ENCODE measurements around the gene PRKAA2.

Gene PRKAA2

GRCh38 chr1:56696663-56697062, 51.5 kb downstream of the PRKAA2 start (continued):
- TF ChIP-seq ZNF48 (tag by site-specific recombination; IDR thresholded peaks at IDR 0.05) (no peak), ZNF510 (tag by site-specific recombination; IDR thresholded peaks at IDR 0.05; ENCODE audit: insufficient replicate concordance) (no peak), MEIS1 (CRISPR knock-in tag; IDR thresholded peaks at IDR 0.05; ENCODE audit: borderline replicate concordance) (no peak), ZNF274 (IDR thresholded peaks at IDR 0.05; ENCODE audit: low read length) (no peak), ZNF274 (tag by site-specific recombination; IDR thresholded peaks at IDR 0.05; ENCODE audit: borderline replicate concordance) (no peak), ZNF169 (tag by site-specific recombination; IDR thresholded peaks at IDR 0.05) (no peak), ZFP3 (tag by site-specific recombination; IDR thresholded peaks at IDR 0.05; ENCODE audit: low read depth) (no peak), ZNF610 (tag by site-specific recombination; IDR thresholded peaks at IDR 0.05; ENCODE audit: borderline replicate concordance) (no peak), ZNF433 (tag by site-specific recombination; IDR thresholded peaks at IDR 0.05; ENCODE audit: low read depth) (no peak), ZNF664 (tag by site-specific recombination; IDR thresholded peaks at IDR 0.05) (no peak), ZNF704 (tag by site-specific recombination; IDR thresholded peaks at IDR 0.05) (no peak), ZNF311 (tag by site-specific recombination; IDR thresholded peaks at IDR 0.05; ENCODE audit: borderline replicate concordance) (no peak)

- H3K4me3 ChIP-seq (ENCODE audit: low read depth, low read length): no peak overlapping the region
- H3K27ac ChIP-seq (ENCODE audit: extremely low read depth, low read depth, low read length): no peak overlapping the region
- H3K9me3 ChIP-seq (ENCODE audit: control insufficient read depth, insufficient read depth, low read depth, low read length): no peaks in the 10 kb centered on the region
- peaks cover 14 to 48% of the 10 kb centered on the region in 2 experiments for H3K36me3 ChIP-seq (ENCODE audit: control insufficient read depth in 2 of 2, insufficient read depth in 1 of 2, low read length in 2 of 2)
- POLR2A ChIA-PET: no interaction called here
- CTCF ChIA-PET: interaction anchor here (0.6 to 1.6 kb wide), 3 partner anchors 119 to 1418 kb away, joined by 3 to 5 read pairs (median 3); partner anchors contain the start of gene PLPP3
- TF ChIP-seq ZNF692 (tag by site-specific recombination; IDR thresholded peaks at IDR 0.05): no peak
- peak; percentile 98 for TF ChIP-seq ZNF558 (tag by site-specific recombination; IDR thresholded peaks at IDR 0.05)
- no peaks in the 10 kb centered on the region for H3K4me1 ChIP-seq (ENCODE audit: control insufficient read depth, insufficient read depth, low read length)
Measured at GRCh38 chr1:56703747-56704146, 58.6 kb downstream of the PRKAA2 start.

- TF ChIP-seq KLF7 (tag by site-specific recombination; IDR thresholded peaks at IDR 0.05; ENCODE audit: borderline replicate concordance): no peak
- TF ChIP-seq SCRT1 (tag by site-specific recombination; IDR thresholded peaks at IDR 0.05; ENCODE audit: borderline replicate concordance): no peak
- TF ChIP-seq RBAK (tag by site-specific recombination; IDR thresholded peaks at IDR 0.05): no peak
- TF ChIP-seq ZBTB21 (tag by site-specific recombination; IDR thresholded peaks at IDR 0.05): no peak
- TF ChIP-seq ZNF530 (tag by site-specific recombination; IDR thresholded peaks at IDR 0.05; ENCODE audit: low read depth): no peak
- no peak for TF ChIP-seq FEZF1 (tag by site-specific recombination; IDR thresholded peaks at IDR 0.05)
- TF ChIP-seq PRDM1 (tag by site-specific recombination; IDR thresholded peaks at IDR 0.05): no peak
- no peak for TF ChIP-seq ZNF26 (tag by site-specific recombination; IDR thresholded peaks at IDR 0.05)
- no peak for TF ChIP-seq KLF10 (tag by site-specific recombination; IDR thresholded peaks at IDR 0.05)
- Histone ChIP-seq H3K9me3 (ENCODE audit: control insufficient read depth, insufficient read depth, low read depth, low read length) (no peaks in the 10 kb centered on the region), H3K4me3 (ENCODE audit: low read depth, low read length) (no peak overlapping the region), H3K36me3 (ENCODE audit: control insufficient read depth in 2 of 2, insufficient read depth in 1 of 2, low read length in 2 of 2) (peaks cover 7 to 35% of the 10 kb centered on the region in 2 experiments), H3K4me1 (ENCODE audit: control insufficient read depth, insufficient read depth, low read length) (peaks cover 13% of the 10 kb centered on the region), H3K27ac (ENCODE audit: extremely low read depth, low read depth, low read length) (no peak overlapping the region)
- ChIA-PET POLR2A (no interaction called here), CTCF (no interaction called here)
Measured at GRCh38 chr1:56707379-56707778, 62.3 kb downstream of the PRKAA2 start.
